HepG2 (cell line): ENCODE data around the gene UPB1. TPM values are rescaled to one million over a fixed set of nuclear protein-coding genes. Genes with fewer than 3 reads are reported as not detected.

Source experiments
- AHR ChIP-seq: IDR thresholded peaks from 2 replicates; pipeline ENCODE4 v1.6.1; 2018; ENCODE audit warnings: missing genetic modification reagents, missing compliant biosample characterization
- ATF6 ChIP-seq: sonication (generic); formaldehyde crosslinking; conservative IDR thresholded peaks from 2 replicates; pipeline ENCODE4 v1.4.0; 2020; ENCODE audit warnings: missing genetic modification reagents
- FOXA1 ChIP-seq, 2 experiments: fragments of 450-650 bp in 1 of 2; sonication (generic) in 1 of 2; formaldehyde crosslinking in 1 of 2; IDR thresholded peaks; 2 replicates each; pipeline versions ENCODE4 v1.4.0 to v1.6.1; 2016 to 2020; ENCODE audit warnings: missing genetic modification reagents in 1 of 2
- GATAD1 ChIP-seq: IDR thresholded peaks from 2 replicates; pipeline ENCODE4 v1.6.1; 2016; ENCODE audit warnings: missing genetic modification reagents, missing compliant biosample characterization
- IKZF1 ChIP-seq: fragments of 450-650 bp; IDR thresholded peaks from 2 replicates; pipeline ENCODE4 v1.7.1; 2016
- LCORL ChIP-seq, 2 experiments: fragments of 450-650 bp in 1 of 2; sonication (generic) in 1 of 2; formaldehyde crosslinking in 1 of 2; IDR thresholded peaks; 2 replicates each; pipeline versions ENCODE4 v1.5.0 to v1.6.1; 2017 to 2020; ENCODE audit warnings: antibody characterized with exemption in 1 of 2, missing genetic modification reagents in 1 of 2
- PREB ChIP-seq: sonication (generic); formaldehyde crosslinking; IDR thresholded peaks from 2 replicates; pipeline ENCODE4 v1.4.0; 2020; ENCODE audit warnings: missing genetic modification reagents
- RFX5 ChIP-seq: IDR thresholded peaks from 2 replicates; pipeline ENCODE4 v1.6.1; 2011; ENCODE audit warnings: low read depth, low read length, improper control_type of control experiment
- SMAD9 ChIP-seq: sonication (generic); formaldehyde crosslinking; IDR thresholded peaks from 2 replicates; pipeline ENCODE4 v1.5.1; 2020; ENCODE audit warnings: mild to moderate bottlenecking, missing genetic modification reagents
- ZFP62 ChIP-seq: sonication (generic); formaldehyde crosslinking; IDR thresholded peaks from 2 replicates; pipeline ENCODE4 v1.4.0; 2020; ENCODE audit warnings: missing genetic modification reagents
- ZNF225 ChIP-seq: sonication (generic); formaldehyde crosslinking; IDR thresholded peaks from 2 replicates; pipeline ENCODE4 v1.4.0; 2020; ENCODE audit warnings: mild to moderate bottlenecking, missing genetic modification reagents
- ZNF234 ChIP-seq: sonication (generic); formaldehyde crosslinking; conservative IDR thresholded peaks from 2 replicates; pipeline ENCODE4 v1.5.1; 2020; ENCODE audit warnings: mild to moderate bottlenecking, missing genetic modification reagents
- ZNF672 ChIP-seq: sonication (generic); formaldehyde crosslinking; IDR thresholded peaks from 2 replicates; pipeline ENCODE4 v1.8.1; 2022; ENCODE audit warnings: missing genetic modification reagents
- polyA plus RNA-seq, 8 experiments: library from polyadenylated mRNA; depleted of rRNA in 3 of 8; stranded (reverse) in 7 of 8; unstranded in 1 of 8; fragments of >200 nt; fragmentation: Illumina TruSeq in 4 of 8; extraction: Trizol in 4 of 8; gene quantifications; 2 replicates each; pipeline versions ENCODE4 v1.2.1 to v1.2.3, GENCODE V29; 2011 to 2016; ENCODE audit warnings: low read depth in 4 of 8, missing spikeins in 1 of 8, mixed read lengths in 1 of 8; ENCODE audit not compliant: insufficient read depth in 1 of 8
- total RNA-seq, 5 experiments: library from RNA; depleted of rRNA; stranded (reverse); fragments of >200 nt; fragmentation: Illumina TruSeq; extraction: Trizol; gene quantifications; 2 replicates each; pipeline ENCODE4 v1.2.3, GENCODE V29; 2016; ENCODE audit warnings: low read depth in 1 of 5
- TF ChIP-seq, protein P1 (sequence below): sonication (generic); formaldehyde crosslinking; IDR thresholded peaks from 2 replicates; pipeline ENCODE4 v1.9.0; 2021; ENCODE audit warnings: mild to moderate bottlenecking, missing genetic modification reagents
- TF ChIP-seq, protein P2 (sequence below): sonication (generic); formaldehyde crosslinking; IDR thresholded peaks from 2 replicates; pipeline ENCODE4 v1.4.0; 2020; ENCODE audit warnings: missing genetic modification reagents, borderline replicate concordance

Gene UPB1
- total and polyA plus RNA-seq, 2 of the 13 experiments (the other 11 are each of a cell fraction or from before 2014, with no cell fraction given), result 0.38 to 1.2 TPM

GRCh38 chr22:24514241-24515026 is 19.3 kb downstream of the UPB1 start (continued):
- TF ChIP-seq ATF6 (CRISPR knock-in tag), result peak; percentile 85; the same call in 1 of the 2 replicates
- 0 out of 2 replicates have a peak, but pooled peaks have one; percentile 27 for TF ChIP-seq ZNF234 (CRISPR knock-in tag)
- peak; percentile 71; the same call in 1 of the 2 replicates for TF ChIP-seq ZNF225 (CRISPR knock-in tag)
- 0 out of 2 replicates have a peak, but pooled peaks have one; percentile 51 for TF ChIP-seq SMAD9 (CRISPR knock-in tag)
- TF ChIP-seq GATAD1, result peak; percentile 79
- no peak for TF ChIP-seq ZFP62
- no peak for TF ChIP-seq RFX5
- TF ChIP-seq, protein P1, sequence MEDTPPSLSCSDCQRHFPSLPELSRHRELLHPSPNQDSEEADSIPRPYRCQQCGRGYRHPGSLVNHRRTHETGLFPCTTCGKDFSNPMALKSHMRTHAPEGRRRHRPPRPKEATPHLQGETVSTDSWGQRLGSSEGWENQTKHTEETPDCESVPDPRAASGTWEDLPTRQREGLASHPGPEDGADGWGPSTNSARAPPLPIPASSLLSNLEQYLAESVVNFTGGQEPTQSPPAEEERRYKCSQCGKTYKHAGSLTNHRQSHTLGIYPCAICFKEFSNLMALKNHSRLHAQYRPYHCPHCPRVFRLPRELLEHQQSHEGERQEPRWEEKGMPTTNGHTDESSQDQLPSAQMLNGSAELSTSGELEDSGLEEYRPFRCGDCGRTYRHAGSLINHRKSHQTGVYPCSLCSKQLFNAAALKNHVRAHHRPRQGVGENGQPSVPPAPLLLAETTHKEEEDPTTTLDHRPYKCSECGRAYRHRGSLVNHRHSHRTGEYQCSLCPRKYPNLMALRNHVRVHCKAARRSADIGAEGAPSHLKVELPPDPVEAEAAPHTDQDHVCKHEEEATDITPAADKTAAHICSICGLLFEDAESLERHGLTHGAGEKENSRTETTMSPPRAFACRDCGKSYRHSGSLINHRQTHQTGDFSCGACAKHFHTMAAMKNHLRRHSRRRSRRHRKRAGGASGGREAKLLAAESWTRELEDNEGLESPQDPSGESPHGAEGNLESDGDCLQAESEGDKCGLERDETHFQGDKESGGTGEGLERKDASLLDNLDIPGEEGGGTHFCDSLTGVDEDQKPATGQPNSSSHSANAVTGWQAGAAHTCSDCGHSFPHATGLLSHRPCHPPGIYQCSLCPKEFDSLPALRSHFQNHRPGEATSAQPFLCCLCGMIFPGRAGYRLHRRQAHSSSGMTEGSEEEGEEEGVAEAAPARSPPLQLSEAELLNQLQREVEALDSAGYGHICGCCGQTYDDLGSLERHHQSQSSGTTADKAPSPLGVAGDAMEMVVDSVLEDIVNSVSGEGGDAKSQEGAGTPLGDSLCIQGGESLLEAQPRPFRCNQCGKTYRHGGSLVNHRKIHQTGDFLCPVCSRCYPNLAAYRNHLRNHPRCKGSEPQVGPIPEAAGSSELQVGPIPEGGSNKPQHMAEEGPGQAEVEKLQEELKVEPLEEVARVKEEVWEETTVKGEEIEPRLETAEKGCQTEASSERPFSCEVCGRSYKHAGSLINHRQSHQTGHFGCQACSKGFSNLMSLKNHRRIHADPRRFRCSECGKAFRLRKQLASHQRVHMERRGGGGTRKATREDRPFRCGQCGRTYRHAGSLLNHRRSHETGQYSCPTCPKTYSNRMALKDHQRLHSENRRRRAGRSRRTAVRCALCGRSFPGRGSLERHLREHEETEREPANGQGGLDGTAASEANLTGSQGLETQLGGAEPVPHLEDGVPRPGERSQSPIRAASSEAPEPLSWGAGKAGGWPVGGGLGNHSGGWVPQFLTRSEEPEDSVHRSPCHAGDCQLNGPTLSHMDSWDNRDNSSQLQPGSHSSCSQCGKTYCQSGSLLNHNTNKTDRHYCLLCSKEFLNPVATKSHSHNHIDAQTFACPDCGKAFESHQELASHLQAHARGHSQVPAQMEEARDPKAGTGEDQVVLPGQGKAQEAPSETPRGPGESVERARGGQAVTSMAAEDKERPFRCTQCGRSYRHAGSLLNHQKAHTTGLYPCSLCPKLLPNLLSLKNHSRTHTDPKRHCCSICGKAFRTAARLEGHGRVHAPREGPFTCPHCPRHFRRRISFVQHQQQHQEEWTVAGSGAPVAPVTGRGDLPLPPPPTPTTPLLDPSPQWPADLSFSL (CRISPR knock-in tag), result no peak
- no peak for TF ChIP-seq FOXA1 (IDR thresholded peaks at IDR 0.05)
- peak; percentile 97 for TF ChIP-seq FOXA1 (CRISPR knock-in tag; IDR thresholded peaks at IDR 0.05)
- TF ChIP-seq, protein P2, sequence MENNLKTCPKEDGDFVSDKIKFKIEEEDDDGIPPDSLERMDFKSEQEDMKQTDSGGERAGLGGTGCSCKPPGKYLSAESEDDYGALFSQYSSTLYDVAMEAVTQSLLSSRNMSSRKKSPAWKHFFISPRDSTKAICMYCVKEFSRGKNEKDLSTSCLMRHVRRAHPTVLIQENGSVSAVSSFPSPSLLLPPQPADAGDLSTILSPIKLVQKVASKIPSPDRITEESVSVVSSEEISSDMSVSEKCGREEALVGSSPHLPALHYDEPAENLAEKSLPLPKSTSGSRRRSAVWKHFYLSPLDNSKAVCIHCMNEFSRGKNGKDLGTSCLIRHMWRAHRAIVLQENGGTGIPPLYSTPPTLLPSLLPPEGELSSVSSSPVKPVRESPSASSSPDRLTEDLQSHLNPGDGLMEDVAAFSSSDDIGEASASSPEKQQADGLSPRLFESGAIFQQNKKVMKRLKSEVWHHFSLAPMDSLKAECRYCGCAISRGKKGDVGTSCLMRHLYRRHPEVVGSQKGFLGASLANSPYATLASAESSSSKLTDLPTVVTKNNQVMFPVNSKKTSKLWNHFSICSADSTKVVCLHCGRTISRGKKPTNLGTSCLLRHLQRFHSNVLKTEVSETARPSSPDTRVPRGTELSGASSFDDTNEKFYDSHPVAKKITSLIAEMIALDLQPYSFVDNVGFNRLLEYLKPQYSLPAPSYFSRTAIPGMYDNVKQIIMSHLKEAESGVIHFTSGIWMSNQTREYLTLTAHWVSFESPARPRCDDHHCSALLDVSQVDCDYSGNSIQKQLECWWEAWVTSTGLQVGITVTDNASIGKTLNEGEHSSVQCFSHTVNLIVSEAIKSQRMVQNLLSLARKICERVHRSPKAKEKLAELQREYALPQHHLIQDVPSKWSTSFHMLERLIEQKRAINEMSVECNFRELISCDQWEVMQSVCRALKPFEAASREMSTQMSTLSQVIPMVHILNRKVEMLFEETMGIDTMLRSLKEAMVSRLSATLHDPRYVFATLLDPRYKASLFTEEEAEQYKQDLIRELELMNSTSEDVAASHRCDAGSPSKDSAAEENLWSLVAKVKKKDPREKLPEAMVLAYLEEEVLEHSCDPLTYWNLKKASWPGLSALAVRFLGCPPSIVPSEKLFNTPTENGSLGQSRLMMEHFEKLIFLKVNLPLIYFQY (CRISPR knock-in tag), result peak; percentile 86
- TF ChIP-seq LCORL (IDR thresholded peaks at IDR 0.05), result no peak
- peak; percentile 98 for TF ChIP-seq LCORL (CRISPR knock-in tag; IDR thresholded peaks at IDR 0.05)
- no peak for TF ChIP-seq PREB (CRISPR knock-in tag)
- TF ChIP-seq ZNF672 (CRISPR knock-in tag), result no peak
- TF ChIP-seq AHR (CRISPR knock-in tag), result peak; percentile 97
- no peak for TF ChIP-seq IKZF1
